Activated CD4-positive, alpha-beta T cell treated with anti-CD3 and anti-CD28 coated beads for 4 hours (primary cell): ENCODE measurements around the gene SLC6A16.
"Not testable (repeated sequence)": the region's sequence is repeated elsewhere in the genome, so short reads cannot be mapped to it uniquely, and the experiment has no call there.

Experiments
- DNase-seq, 2 donors: peaks; one replicate each; pipeline ENCODE4 v3.0.0-alpha.2; 2020

The SLC6A16 gene

DNA sequence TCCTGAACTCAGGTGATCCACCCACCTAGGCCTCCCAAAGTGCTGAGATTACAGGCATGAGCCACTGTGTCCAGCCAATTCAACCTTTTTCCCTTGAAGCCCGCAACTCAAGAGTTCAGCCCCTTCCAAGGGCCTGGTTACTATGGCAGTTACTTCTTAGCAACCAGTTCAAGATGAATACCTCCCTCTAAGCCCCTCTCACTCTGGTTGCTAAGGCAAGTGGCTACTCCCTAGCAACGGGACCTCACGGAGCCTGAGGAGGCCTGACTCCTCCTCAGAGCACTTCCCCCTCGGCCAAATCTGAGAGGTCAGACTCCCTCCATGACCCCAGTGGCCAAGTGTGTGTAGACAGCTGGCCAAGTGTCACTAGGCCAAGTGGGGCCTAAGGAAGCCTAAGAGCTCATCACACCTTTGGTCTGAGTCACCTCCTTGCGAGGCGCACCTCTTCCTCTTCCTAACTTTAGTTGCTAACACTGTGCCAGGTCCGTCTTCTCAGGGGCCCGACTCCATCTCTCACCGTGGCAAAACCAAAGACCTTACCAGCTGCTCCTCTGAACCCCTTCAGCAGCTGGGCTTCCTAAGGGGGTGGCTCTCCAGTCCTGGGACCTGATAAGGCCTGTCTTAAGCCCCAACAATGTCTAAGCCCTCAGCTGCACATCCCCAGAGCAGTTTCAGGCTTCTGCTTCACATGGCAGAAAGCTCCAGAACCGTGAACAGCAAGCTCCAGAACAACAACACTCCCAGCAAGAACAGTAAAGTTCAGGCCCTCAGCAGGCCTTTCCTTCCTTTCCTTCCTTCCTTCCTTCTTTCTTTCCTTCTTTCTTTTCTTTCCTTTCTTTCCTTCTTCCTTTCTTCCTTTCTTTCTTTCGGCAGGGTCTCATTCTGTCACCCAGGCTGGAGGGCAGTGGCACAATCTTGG lies 19.8 kb upstream of the SLC6A16 start:
- no peak for DNase-seq

DNA sequence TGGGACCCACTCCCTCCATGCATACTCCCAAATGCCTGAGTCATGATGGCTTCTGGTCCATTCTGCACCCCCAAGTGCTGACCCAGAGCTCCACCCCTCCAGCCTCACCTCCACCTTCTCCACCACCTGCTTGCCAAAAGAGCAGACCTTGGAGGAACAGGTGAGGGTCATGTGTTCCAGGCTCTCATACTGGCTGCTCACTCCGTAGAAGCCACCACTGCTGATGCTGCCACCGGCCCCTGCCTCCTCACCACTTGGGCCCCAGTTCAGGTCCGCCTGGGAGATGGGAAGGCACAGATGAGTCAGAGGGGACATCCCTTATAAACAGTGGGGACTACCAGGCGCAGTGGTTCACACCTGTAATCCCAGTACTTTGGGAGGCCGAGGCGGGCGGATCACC lies 18.1 kb upstream of the SLC6A16 start:
- no peak for DNase-seq

DNA sequence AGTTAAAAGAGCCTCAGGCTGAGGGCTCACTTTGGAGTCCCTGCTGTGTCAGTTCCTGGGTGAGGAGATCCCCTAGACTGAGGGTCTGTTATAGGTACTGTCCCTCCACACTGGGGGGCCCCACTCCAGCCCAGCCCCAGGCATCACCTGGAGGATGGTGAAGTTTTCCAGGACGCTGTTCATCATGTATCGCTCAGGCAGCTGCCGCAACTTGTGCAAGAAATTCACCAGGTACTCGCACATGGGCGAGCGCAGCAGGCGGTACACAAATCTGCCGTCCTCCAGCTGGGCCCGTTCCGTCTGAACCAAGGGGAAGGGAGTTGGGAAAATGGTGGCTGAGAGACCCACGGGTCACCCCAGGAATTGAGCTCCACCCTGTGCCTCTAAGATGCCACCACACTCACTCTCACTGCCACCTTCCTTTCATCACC lies 17.3 kb upstream of the SLC6A16 start:
- no peak for DNase-seq

DNA sequence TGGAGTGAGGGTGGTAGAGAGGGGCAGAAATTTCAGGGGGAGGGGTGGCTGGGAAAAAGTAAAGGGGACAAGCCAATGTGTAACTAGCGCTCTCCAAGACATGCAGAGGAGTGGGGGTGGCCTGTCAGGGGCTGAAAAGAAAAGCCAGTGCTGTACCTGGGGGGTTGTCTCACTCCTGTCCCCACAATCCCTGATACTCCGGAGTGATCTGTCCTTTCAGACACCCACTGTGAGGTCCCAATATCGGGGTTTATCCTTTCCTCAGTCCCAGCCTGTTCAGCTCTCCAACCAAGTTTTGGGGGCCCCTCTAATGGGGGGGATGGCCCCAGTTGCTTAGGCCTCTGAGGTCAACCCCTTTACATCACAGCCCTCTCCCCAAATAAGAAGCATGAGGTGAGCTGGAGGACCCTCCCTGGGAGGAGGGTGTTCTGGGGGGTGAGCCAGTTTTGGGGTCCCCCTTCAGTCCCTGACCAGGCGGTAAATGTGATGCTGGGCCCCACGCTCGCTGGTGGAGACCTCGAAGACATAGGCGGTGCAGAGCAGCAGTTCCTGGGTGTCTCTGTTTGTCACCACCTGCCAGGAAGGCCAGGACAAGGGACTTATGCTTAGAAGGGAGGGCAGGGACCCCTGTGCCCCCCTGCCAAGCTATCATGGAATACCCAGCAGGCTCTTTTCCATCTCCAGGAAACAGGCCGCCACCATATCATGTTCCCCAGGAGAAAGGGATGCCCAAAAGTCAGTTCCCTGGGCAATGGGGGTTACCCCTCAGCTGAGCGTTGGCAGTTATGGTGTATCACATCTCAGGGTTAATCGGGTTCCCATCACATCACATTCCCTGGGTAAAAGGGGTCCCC lies 16.1 kb upstream of the SLC6A16 start:
- no peak for DNase-seq

DNA sequence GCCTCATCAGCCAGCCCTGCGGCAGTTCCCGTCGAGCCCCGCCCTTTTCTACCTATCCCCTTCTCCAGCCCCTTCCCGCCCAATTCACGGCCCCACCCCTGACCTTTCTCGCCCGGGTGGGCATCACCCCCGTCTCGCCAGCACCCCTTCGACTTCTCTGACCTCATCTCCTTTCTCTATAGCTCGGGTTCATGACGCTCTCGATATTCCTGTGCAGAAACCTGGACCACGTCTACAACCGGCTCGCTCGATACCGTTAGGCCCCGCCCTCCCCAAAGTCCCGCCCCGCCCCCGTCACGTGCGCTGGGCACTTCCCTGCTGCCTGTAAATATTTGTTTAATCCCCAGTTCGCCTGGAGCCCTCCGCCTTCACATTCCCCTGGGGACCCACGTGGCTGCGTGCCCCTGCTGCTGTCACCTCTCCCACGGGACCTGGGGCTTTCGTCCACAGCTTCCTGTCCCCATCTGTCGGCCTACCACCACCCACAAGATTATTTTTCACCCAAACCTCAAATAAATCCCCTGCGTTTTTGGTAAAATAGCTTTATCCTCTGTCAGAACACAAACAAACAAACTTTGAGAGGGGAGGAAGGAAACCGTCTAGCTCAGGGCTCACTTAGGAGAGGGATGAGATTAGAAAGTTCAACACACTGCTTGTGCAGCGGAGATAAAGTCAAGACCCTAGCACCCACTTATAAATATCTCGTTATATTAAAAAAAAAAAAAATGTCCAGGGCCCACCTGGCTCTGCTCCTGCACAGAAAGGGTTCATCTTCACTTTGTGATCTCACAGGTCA lies 15.3 kb upstream of the SLC6A16 start:
- no peak for DNase-seq

DNA sequence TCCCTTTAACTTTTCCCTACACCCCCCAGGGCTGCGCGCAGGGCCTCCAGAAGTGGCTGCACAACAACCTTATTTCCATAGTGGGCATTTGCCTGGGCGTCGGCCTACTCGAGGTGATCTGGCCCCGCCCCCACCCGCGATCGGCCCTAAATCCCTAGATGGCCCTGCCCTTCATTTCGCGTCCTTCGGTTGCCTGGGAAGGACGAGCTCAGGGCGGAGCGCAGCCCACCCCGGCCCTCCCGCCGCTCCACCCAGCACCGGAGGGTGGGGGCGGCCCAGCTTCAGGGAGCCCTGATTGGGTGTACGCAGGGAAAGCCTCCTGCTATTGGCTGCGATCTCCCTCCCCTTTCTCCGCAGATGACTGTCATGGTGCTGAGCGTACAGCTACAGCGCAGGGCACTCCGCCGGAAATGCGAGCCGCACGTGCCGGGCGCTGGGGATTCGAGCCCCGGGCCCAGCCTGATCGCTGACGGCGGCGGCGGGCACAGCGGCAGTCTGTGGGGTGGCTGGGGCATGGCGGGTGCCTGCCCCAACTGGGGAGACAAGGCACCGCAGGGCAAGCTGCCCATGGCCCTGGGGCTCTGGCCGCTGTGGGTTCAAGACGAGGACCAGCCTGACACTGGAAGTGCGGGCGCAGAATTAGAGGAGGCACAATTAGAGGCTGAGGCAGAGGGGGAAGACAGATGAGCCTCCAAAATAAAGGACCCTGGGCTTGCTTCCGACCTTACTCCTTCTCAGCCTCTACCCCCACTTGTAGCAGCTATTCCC lies 14.5 kb upstream of the SLC6A16 start:
- DNase-seq, result no peak

DNA sequence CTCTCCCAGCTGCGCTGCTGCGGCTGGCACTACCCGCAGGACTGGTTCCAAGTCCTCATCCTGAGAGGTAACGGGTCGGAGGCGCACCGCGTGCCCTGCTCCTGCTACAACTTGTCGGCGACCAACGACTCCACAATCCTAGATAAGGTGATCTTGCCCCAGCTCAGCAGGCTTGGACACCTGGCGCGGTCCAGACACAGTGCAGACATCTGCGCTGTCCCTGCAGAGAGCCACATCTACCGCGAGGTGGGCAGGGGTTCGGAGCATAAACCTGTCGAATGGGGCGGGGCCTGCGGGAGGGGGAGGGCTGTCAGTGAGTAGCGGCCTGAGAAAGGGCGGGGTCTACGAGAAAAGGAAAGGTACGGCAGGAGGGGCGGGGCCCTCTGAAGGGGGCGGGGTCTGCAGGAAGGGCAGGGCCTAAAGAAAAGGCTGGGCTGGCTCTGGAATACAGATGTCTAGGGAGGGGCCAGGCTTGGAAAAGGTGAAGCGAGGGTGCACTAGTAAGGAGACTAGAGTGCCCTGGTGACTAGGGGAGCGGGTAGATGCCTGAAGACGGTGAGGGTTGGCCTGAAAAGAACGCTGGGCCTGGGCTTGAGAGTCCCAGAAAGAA lies 13.8 kb upstream of the SLC6A16 start:
- no peak for DNase-seq

DNA sequence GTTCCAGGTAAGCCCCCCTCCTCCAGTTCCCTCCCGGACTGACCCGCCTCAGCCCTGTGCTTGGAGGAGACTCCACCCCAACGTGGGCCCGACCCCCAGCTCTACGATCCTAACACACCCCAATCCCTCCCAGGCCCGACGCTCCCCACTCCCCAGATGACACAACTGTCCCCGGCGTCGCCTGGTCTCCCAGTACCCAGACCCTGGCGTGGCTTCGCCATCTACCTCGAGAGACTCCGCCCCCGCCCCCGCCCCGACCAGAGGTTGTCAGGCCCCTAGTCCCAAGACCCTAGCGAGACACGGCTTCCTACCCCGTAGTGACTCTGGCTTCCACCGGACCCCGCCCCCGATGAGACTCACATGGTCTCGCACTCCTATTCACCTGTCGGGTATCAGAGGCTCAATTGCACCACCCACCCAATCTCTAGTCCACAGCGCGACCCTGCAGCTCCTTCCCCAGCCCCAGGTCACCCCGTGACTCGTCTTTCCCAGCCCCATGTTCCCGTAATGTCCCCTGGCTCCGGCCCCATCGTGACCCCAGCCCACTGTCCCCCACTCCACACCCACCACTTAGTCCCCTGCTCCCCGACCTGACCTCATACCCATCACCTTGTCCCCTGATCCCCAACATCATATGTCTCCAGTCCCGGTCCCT lies 13.2 kb upstream of the SLC6A16 start:
- no peak for DNase-seq

DNA sequence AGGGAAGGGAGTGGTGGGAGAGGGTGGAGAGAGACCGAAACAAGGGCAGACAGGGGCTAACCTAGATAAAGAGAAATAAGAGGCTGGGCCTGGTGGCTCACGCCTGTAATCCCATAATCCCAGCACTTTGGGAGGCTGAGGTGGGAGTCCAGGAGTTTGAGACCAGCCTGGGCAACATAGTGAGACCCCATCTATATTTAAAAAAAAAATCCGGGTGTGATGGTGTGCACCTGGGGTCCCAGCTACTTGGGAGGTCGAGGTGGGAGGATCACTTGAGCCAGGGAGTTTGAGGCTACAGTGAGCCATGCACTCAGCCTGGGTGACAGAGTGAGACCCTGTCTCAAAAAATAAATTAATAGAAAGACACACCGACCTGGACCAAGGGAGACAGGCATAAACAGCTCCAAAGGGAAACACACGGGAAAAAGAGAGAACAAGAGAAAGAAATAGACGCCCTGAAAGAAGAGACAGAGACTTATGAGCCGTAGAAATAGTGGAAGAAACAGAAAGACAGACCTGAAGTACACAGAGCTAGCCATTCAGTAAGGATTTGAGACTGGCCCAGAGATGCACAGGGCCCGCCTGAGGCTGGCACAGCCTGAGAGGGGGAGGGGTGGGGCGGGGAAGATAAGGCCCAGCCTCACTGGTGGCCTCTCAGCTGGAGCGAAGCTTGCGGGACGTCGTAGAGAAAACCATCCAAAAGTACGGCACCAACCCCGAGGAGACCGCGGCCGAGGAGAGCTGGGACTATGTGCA lies 12.5 kb upstream of the SLC6A16 start:
- no peak for DNase-seq

DNA sequence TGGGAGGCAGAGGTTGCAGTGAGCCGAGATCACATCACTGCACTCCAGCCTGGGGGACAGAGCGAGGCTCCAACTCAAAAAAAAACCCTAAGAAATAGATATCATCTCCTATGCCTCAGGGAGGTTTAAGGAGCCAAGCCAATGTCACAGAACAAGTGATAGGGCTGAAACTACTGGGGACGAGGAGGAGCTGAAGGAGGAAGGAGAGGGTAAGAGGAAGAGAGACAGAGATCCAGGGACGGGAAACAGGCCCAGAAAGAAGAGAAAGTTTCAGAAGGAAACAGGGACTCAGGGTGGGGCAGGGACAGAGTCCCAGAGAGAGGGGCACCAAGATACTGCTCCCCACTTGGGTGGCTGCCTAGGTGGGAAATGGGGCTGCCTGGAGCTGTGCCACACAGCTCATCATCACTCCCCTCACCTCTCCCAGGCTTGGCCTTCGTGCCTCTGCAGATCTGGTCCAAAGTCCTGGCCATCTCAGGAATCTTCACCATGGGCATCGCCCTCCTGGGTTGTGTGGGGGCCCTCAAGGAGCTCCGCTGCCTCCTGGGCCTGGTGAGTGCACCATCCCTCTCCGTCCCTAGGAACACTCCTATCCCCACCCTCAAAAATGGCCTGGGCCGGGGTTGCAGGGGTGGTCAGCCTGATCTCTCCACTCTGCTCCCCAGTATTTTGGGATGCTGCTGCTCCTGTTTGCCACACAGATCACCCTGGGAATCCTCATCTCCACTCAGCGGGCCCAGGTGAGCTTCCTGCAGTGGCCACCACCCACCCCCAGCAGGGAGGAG lies 11.7 kb upstream of the SLC6A16 start:
- no peak for DNase-seq

DNA sequence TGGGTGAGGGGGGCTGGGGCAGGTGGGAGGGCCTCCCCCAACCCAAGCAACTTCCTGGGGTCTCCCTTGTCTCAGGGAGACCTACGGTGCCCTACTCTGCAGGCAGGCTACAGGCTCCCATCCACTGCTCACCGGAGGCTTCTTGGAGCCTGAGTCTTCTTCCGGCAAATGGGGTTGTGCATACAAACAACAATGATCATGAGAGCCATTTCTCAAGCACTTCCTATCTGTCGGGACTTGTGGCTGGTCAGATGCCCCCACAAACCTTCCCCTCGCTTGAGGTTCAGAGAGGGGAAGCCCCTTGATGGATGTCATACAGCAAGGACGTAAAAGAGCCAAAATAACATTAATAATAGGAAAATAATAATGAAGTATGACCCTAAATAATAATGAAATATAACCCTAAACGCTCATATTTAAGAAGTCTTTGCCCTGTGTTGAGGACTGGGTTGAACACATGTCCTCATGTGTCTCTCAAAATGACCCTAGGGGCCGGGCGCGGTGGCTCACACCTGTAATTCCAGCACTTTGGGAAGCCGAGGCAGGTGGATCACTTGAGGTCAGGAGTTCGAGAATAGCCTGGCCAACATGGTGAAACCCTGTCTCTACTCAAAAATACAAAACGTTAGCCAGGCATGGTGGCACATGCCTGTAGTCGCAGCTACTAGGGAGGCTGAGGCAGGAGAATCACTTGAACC lies 10.9 kb upstream of the SLC6A16 start:
- no peak for DNase-seq

DNA sequence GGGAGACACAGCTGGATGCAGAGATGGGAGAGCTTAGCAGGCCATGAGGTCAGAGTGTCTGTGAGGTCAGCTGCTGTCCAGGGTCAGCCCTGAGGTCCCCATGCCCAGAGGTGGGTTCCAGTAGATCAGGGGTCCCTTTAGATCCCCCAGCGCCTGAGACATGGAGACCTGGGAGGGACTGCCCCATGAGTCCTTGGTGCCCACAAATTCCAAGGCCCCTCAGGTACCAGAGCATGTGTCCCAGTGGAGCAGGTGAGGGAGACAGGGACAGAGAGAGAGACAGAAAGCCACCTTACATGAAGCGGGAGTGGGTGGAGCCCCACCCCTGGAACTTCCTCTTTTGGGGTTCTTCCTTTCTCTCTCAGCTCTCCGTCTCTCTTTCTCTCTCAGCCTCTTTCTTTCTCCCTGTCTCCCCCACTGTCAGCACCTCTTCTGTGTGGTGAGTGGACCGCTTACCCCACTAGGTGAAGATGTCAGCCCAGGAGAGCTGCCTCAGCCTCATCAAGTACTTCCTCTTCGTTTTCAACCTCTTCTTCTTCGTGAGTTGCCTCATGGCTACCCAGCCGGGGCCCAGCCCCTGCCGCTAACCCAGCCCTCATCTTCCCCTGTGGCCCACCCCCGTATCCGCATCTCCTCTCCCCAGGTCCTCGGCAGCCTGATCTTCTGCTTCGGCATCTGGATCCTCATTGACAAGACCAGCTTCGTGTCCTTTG lies 10.2 kb upstream of the SLC6A16 start, which contains the start of gene CD37:
Gene CD37, plus strand, starts transcription at position 336 of the 713 bp plus-strand sequence. Its CDS starts 135 bp downstream, at position 471.
- peak; percentile 44 to 52 for DNase-seq

DNA sequence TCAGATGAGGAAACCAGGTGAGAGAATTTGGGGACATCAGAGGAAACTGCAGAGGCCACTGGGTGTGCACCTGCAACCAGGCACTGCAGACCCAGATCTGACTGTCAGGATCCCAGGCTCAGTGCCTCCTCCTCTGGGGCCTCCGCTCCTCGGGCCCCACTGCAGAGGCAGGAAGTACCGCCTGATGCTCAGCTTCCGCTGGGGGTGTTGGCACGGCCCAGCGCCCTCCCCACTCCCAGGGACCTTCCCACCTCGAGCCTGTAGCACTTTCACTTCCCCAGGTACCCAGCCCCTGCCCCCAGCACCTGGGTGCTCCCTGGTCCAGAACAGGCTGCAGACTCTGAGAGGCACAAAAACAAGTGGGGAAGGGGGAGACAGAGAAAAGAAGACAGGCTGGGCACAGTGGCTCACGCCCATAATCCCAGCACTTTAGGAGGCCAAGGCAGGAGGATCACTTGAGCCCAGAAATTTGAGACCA lies 8.9 kb upstream of the SLC6A16 start:
- peak; percentile 60 to 69 for DNase-seq

DNA sequence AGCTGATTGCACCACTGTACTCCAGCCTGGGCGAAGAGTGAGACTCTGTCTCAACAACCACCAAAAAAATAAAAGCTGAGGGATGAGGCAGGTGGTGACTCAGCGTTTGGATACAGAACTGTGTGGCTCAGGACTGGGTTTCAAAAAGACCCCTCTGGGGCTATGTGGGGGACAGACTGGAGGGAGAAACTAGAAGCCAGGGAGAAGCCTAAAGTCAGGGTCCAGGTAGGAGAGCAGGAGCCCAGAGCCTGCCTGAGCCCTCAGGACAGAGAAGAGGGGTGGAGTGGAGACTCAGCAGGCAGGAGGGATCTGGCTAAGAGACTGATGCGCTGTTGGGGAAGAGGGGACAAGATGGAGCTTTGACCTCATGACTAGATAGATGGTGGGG lies 8.4 kb upstream of the SLC6A16 start:
- no peak for DNase-seq

DNA sequence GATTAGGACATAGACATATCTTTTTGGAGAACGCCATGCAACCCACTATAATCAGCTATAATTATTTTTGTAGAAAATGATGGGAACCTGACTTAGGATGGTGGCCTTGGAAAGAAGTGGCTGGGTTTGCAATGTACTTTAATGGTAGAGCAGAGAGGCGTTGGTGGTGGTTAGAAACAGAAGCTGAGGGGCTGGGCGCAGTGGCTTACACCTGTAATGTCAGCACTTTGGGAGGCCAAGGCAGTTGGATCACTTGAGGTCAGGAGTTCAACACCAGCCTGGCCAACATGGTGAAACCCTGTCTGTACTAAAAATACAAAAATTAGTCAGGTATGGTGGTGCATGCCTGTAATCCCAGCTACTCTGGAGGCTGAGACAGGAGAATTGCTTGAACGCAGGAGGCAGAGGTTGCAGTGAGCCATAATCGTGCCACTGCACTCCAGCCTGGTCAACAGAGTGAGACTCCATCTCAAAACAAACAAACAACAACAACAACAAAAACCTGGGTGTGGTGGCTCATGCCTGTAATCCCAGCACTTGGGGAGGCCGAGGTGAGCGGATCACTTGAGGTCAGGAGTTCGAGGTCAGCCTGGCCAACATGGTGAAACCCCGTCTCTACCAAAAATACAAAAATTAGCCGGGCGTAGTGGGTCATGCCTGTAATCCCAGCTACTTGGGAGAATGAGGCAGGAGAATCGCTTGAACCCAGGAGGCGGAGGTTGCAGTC lies 7.9 kb upstream of the SLC6A16 start:
- DNase-seq, result not testable (repeated sequence)

DNA sequence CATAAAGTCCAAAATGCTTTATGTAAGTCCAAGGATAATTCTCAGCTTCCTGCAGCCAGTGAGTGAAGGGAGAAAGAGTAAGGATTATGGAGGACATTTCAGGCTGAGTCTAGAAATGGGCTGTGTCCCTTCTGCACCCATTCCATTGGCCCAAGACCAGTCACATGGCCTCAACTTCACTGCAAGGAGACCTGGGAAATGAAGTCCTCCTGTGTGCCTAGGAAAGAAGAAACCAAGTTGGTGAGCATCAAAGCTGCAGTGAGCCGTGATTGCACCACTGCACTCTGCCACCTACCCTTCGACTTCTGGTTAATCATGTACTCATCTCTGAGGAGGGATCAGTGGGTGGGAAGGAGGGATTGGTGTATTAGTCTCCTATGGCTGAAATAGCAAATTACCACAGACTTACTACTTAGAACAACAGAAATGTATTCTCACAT lies 6.6 kb upstream of the SLC6A16 start:
- DNase-seq, result peak; percentile 53 to 58

DNA sequence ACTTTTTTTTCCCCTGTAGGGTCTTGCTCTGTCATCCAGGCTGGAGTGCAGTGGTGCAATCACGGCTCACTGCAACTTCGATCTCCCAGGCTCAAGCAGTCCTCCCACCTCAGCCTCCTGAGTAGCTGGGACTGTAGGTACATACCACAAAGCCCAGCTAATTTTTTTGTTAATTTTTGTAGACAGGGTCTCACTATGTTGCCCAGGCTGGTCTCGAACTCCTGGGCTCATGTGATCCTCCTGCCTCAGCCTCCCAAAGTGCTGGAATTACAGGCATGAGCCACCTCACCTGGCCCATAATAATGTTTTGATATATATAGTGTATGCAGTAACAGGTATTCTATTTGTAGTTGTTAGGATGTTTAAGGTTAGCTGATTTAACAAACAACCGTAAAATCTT lies 6.2 kb upstream of the SLC6A16 start:
- not testable (repeated sequence) for DNase-seq
